GM12875 (cell line): ENCODE measurements around the gene PHF10.
"Not testable (repeated sequence)": the region's sequence is repeated elsewhere in the genome, so short reads cannot be mapped to it uniquely, and the experiment has no call there.

Experiments
- H3K4me3 ChIP-seq: one replicate; pipeline ENCODE4 v1.5.1; 2011; ENCODE audit warnings: low read depth, low read length, control low read depth
- TF ChIP-seq, protein P1 (sequence below): IDR thresholded peaks from 2 replicates; pipeline ENCODE4 v1.5.1; 2011; ENCODE audit warnings: low read depth, mild to moderate bottlenecking, control low read depth, inconsistent platforms, low read length, moderate library complexity, borderline replicate concordance; ENCODE audit not compliant: insufficient read depth

Gene PHF10

GRCh38 chr6:169697115-169697514, 27.2 kb downstream of the PHF10 start:
- TF ChIP-seq, protein P1, sequence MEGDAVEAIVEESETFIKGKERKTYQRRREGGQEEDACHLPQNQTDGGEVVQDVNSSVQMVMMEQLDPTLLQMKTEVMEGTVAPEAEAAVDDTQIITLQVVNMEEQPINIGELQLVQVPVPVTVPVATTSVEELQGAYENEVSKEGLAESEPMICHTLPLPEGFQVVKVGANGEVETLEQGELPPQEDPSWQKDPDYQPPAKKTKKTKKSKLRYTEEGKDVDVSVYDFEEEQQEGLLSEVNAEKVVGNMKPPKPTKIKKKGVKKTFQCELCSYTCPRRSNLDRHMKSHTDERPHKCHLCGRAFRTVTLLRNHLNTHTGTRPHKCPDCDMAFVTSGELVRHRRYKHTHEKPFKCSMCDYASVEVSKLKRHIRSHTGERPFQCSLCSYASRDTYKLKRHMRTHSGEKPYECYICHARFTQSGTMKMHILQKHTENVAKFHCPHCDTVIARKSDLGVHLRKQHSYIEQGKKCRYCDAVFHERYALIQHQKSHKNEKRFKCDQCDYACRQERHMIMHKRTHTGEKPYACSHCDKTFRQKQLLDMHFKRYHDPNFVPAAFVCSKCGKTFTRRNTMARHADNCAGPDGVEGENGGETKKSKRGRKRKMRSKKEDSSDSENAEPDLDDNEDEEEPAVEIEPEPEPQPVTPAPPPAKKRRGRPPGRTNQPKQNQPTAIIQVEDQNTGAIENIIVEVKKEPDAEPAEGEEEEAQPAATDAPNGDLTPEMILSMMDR, result peak; percentile 28; the same call in 1 of the 2 replicates
- H3K4me3 ChIP-seq, result not testable (repeated sequence)

- TF ChIP-seq, protein P1, result no peak
- no peak overlapping the region for H3K4me3 ChIP-seq
Measured at GRCh38 chr6:169695131-169695530, 29.2 kb downstream of the PHF10 start.

GRCh38 chr6:169692516-169692915, 31.8 kb downstream of the PHF10 start:
- TF ChIP-seq, protein P1, result no peak
- H3K4me3 ChIP-seq, result no peak overlapping the region

DNA sequence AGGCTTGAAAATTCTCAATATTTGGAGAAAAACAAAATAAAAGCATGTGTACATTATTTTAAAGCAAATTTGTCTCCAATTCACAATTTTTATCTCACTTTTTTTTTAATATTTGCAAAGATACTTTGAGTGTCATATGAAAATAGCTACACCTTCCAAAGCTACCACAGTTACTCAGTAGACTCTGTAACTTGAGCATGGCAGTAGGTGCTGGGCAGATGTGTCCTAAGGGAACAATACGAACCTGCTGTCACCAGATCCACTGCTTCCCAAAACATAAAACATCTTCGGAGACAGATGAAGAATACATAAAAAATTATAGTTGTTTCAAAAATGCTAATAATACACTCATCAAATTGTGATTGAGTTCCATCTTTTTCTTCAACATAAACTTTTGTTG, 33.0 kb downstream of the PHF10 start:
- TF ChIP-seq, protein P1, result no peak
- no peak overlapping the region for H3K4me3 ChIP-seq

- TF ChIP-seq, protein P1, result no peak
- no peak overlapping the region for H3K4me3 ChIP-seq
Measured at GRCh38 chr6:169689287-169689686, 35.0 kb downstream of the PHF10 start.

GRCh38 chr6:169685860-169686259, 38.4 kb downstream of the PHF10 start:
- TF ChIP-seq, protein P1, result no peak
- no peak overlapping the region for H3K4me3 ChIP-seq

GRCh38 chr6:169684056-169684455, 40.2 kb downstream of the PHF10 start:
- H3K4me3 ChIP-seq, result no peak overlapping the region
- TF ChIP-seq, protein P1, result no peak
